SU-DHL-6 (cell line): Measurements from ENCODE around the gene HDAC10.

Source experiments
- EZH2phosphoT487 ChIP-seq: fragments of 200-600 bp; sonication (generic), shearing (Covaris generic); conservative IDR thresholded peaks from 2 replicates; pipeline ENCODE4 v1.6.1; 2018; ENCODE audit warnings: mild to moderate bottlenecking, antibody characterized with exemption, low read length, moderate library complexity, mixed read lengths
- TF ChIP-seq, protein P1 (sequence below): fragments of 200-600 bp; sonication (generic); IDR thresholded peaks from one replicate; pipeline ENCODE4 v1.5.1; 2017; ENCODE audit warnings: antibody characterized with exemption, mild to moderate bottlenecking, low read length, moderate library complexity; ENCODE audit not compliant: insufficient read depth, poor library complexity, severe bottlenecking

DNA sequence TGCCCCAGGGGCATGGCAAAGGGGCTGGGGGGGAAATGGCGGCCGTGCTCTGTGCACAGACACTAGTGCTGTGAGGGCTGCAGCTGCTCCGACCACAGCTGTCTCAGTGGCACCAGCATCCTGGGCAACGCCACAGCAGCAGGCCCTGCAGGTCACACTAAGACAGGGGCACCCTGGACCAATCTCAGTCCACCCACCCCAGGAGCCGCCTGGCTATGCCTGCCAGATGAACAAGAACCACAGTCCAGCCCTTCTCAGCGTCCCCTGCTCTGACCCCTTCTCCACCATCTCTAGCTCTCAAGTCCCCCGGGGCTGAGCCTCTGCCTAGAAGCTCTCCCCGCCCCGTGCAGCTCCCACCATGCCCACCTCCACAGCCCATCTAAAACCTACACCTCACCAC is 22.7 kb downstream of the HDAC10 start:
- TF ChIP-seq, protein P1, sequence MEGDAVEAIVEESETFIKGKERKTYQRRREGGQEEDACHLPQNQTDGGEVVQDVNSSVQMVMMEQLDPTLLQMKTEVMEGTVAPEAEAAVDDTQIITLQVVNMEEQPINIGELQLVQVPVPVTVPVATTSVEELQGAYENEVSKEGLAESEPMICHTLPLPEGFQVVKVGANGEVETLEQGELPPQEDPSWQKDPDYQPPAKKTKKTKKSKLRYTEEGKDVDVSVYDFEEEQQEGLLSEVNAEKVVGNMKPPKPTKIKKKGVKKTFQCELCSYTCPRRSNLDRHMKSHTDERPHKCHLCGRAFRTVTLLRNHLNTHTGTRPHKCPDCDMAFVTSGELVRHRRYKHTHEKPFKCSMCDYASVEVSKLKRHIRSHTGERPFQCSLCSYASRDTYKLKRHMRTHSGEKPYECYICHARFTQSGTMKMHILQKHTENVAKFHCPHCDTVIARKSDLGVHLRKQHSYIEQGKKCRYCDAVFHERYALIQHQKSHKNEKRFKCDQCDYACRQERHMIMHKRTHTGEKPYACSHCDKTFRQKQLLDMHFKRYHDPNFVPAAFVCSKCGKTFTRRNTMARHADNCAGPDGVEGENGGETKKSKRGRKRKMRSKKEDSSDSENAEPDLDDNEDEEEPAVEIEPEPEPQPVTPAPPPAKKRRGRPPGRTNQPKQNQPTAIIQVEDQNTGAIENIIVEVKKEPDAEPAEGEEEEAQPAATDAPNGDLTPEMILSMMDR = no peak
- no peak for TF ChIP-seq EZH2phosphoT487
